Uterus (tissue), 2 donors: ENCODE results near the gene STKLD1.

Source experiments
- CTCF ChIP-seq, 4 experiments: fragments of 200-600 bp in 2 of 4; fragments of 450-650 bp in 2 of 4; sonication (generic) in 2 of 4; IDR thresholded peaks; one replicate each; pipeline ENCODE4 v1.5.1; 2016 to 2019; ENCODE audit warnings: antibody characterized with exemption in 4 of 4, mild to moderate bottlenecking in 2 of 4, moderate library complexity in 1 of 4
- POLR2A ChIP-seq, 2 donors: fragments of 450-650 bp; IDR thresholded peaks; one replicate each; pipeline ENCODE4 v1.6.1; 2016; ENCODE audit warnings: antibody characterized with exemption in 2 of 2, mild to moderate bottlenecking in 1 of 2, moderate library complexity in 1 of 2

- TF ChIP-seq CTCF (IDR thresholded peaks at IDR 0.05): no peak
- TF ChIP-seq POLR2A (IDR thresholded peaks at IDR 0.05): no peak
Measured at GRCh38 chr9:133339641-133340040, 36.5 kb upstream of the STKLD1 start.
